ENCODE results near the gene DNAI1. TPM values are rescaled to one million over a fixed set of nuclear protein-coding genes. Genes with fewer than 3 reads are reported as not detected.

The DNAI1 gene
- total RNA-seq, 1 experiment from 2014 or later = 0.52 TPM

GRCh38 chr9:34566972-34567371 is 108.4 kb downstream of the DNAI1 start:
- Mint-ChIP-seq H3K9me3 (ENCODE audit: unreplicated experiment) (peaks cover 8% of the 10 kb centered on the region), H3K27ac (ENCODE audit: unreplicated experiment) (no peak overlapping the region), H3K4me3 (ENCODE audit: unreplicated experiment) (no peak overlapping the region), H3K27me3 (ENCODE audit: insufficient read depth, unreplicated experiment) (peaks cover 10% of the 10 kb centered on the region), H3K36me3 (ENCODE audit: insufficient read depth, unreplicated experiment) (no peaks in the 10 kb centered on the region), H3K4me1 (ENCODE audit: low read depth, unreplicated experiment) (no peaks in the 10 kb centered on the region)
- DNase-seq = no peak
- no peaks in the 10 kb centered on the region for H3K36me3 ChIP-seq (ENCODE audit: control insufficient read depth, insufficient read depth, low read length)
- POLR2A ChIA-PET = no interaction called here
- H3K9me3 ChIP-seq = no peaks in the 10 kb centered on the region
- intact Hi-C loops (cut with micrococcal nuclease; ENCODE audit: unreplicated experiment) = no loop called here
- H3K27me3 ChIP-seq (replicated peaks; ENCODE audit: control insufficient read depth, insufficient read depth, low read length) = no peaks in the 10 kb centered on the region; the same call in 1 of the 2 replicates
- TF ChIP-seq CTCF (IDR thresholded peaks at IDR 0.05; ENCODE audit: insufficient read depth in 1 of 2, low read depth in 1 of 2, low read length in 1 of 2, severe bottlenecking in 1 of 2, unreplicated experiment in 1 of 2) = no peak
- BruUV-seq (replicated peaks) = no TSS peak
- no peak overlapping the region for H3K4me3 ChIP-seq (ENCODE audit: low read depth, low read length)
- H3K4me1 ChIP-seq = no peaks in the 10 kb centered on the region
- CTCF ChIA-PET = no interaction called here

GRCh38 chr9:34568133-34568532 is 109.5 kb downstream of the DNAI1 start:
- no TSS peak for BruUV-seq (replicated peaks)
- TF ChIP-seq CTCF (IDR thresholded peaks at IDR 0.05; ENCODE audit: insufficient read depth in 1 of 2, low read depth in 1 of 2, low read length in 1 of 2, severe bottlenecking in 1 of 2, unreplicated experiment in 1 of 2) = no peak
- Mint-ChIP-seq H3K36me3 (ENCODE audit: insufficient read depth, unreplicated experiment) (no peaks in the 10 kb centered on the region), H3K4me3 (ENCODE audit: unreplicated experiment) (no peak overlapping the region), H3K27ac (ENCODE audit: unreplicated experiment) (no peak overlapping the region), H3K9me3 (ENCODE audit: unreplicated experiment) (peaks cover under 1% of the 10 kb centered on the region), H3K27me3 (ENCODE audit: insufficient read depth, unreplicated experiment) (peaks cover 6% of the 10 kb centered on the region), H3K4me1 (ENCODE audit: low read depth, unreplicated experiment) (no peaks in the 10 kb centered on the region)
- H3K36me3 ChIP-seq (ENCODE audit: control insufficient read depth, insufficient read depth, low read length) = no peaks in the 10 kb centered on the region
- intact Hi-C loops (cut with micrococcal nuclease; ENCODE audit: unreplicated experiment) = no loop called here
- H3K27me3 ChIP-seq (replicated peaks; ENCODE audit: control insufficient read depth, insufficient read depth, low read length) = no peaks in the 10 kb centered on the region; the same call in 1 of the 2 replicates
- H3K4me3 ChIP-seq (ENCODE audit: low read depth, low read length) = no peak overlapping the region
- ChIA-PET POLR2A (no interaction called here), CTCF (no interaction called here)
- no peaks in the 10 kb centered on the region for H3K4me1 ChIP-seq
- no peaks in the 10 kb centered on the region for H3K9me3 ChIP-seq
- DNase-seq = no peak

- Histone ChIP-seq H3K36me3 (ENCODE audit: control insufficient read depth, insufficient read depth, low read length) (no peaks in the 10 kb centered on the region), H3K9me3 (no peaks in the 10 kb centered on the region), H3K4me3 (ENCODE audit: low read depth, low read length) (no peak overlapping the region), H3K27me3 (replicated peaks; ENCODE audit: control insufficient read depth, insufficient read depth, low read length) (no peaks in the 10 kb centered on the region; the same call in 1 of the 2 replicates), H3K4me1 (no peaks in the 10 kb centered on the region)
- no peak overlapping the region for H3K27ac Mint-ChIP-seq (ENCODE audit: unreplicated experiment)
- H3K9me3 Mint-ChIP-seq (ENCODE audit: unreplicated experiment) = no peaks in the 10 kb centered on the region
- POLR2A ChIA-PET = no interaction called here
- intact Hi-C loops (cut with micrococcal nuclease; ENCODE audit: unreplicated experiment) = no loop called here
- CTCF ChIA-PET = no interaction called here
- DNase-seq = no peak
- H3K4me3 Mint-ChIP-seq (ENCODE audit: unreplicated experiment) = no peak overlapping the region
- BruUV-seq (replicated peaks) = no TSS peak
- H3K4me1 Mint-ChIP-seq (ENCODE audit: low read depth, unreplicated experiment) = no peaks in the 10 kb centered on the region
- no peak for TF ChIP-seq CTCF (IDR thresholded peaks at IDR 0.05; ENCODE audit: insufficient read depth in 1 of 2, low read depth in 1 of 2, low read length in 1 of 2, severe bottlenecking in 1 of 2, unreplicated experiment in 1 of 2)
- H3K36me3 Mint-ChIP-seq (ENCODE audit: insufficient read depth, unreplicated experiment) = no peaks in the 10 kb centered on the region
- peaks cover 6% of the 10 kb centered on the region for H3K27me3 Mint-ChIP-seq (ENCODE audit: insufficient read depth, unreplicated experiment)
These were observed 110.2 kb downstream of the DNAI1 start for GRCh38 chr9:34568774-34569173.

Measured in Caco-2 (cell line).